GM18870 (cell line): ENCODE measurements around the gene SLC44A4.
A peak's percentile ranks its signal among the peaks of the same experiment; 100 is the strongest.
"Not testable (repeated sequence)": the region's sequence is repeated elsewhere in the genome, so short reads cannot be mapped to it uniquely, and the experiment has no call there.

ENCODE experiments used
- ATAC-seq: cut with Tn5 transposase; IDR thresholded peaks from one replicate; pipeline ENCODE4 v1.9.1; 2021; ENCODE audit warnings: moderate library complexity; ENCODE audit not compliant: unreplicated experiment

SLC44A4 gene

DNA sequence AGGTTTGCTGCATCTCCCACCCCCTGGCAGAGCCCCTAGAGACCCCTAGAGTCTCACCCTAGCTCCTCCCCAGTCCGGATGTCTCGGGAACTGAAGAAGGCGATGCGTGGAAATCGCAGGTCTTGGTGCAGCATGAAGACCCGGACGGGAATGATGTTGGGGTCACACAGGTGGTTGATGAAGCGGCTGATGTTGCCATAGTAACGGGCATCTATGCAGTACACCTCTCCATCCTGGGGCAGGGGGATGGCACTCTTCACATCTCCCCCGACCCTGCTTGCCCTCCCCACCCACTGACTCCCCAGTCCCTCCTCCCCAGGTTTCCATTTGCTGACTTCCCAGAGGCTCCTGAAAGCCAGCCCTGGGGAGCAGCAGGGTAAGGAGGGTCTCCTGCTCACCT, 1.8 kb upstream of the SLC44A4 start:
- ATAC-seq, result no peak

DNA sequence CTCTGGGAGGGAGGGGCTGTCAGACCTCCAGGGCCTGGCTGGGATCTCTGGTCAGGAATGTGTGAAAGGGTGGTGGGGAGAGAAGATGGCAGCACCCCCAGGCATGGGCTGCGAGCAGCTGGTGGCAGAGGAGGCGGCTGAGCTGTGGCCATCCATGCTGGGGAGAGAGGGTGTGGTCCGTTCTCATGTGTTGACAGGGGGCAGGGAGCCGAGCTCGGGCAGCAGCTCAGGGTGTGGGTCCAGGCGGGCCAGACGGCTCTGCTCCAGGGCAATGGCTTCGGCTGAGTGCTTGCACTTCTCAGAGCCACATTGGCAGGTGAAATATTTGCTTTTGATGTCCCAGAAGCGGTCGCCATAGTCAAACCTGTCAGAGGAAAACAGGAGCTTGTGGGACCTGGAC, 1.1 kb upstream of the SLC44A4 start:
- ATAC-seq, result no peak

DNA sequence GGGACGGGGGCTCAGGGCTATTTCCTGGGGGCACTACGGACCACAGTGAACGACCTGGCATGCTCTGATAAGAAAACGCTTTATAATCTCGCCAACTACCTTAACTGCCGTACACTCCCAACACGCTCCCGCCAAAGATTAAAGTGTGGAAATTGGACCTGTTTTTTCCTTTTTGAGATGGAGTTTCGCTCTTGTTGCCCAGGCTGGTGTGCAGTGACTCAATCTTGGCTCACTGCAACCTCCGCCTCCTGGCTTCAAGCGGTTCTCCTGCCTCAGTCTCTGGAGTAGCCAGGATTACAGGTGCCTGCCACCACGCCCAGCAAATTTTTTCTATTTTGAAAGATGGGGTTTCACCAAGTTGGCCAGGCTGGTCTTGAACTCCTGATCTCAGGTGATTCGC, 346 bp upstream of the SLC44A4 start:
- ATAC-seq, result no peak

DNA sequence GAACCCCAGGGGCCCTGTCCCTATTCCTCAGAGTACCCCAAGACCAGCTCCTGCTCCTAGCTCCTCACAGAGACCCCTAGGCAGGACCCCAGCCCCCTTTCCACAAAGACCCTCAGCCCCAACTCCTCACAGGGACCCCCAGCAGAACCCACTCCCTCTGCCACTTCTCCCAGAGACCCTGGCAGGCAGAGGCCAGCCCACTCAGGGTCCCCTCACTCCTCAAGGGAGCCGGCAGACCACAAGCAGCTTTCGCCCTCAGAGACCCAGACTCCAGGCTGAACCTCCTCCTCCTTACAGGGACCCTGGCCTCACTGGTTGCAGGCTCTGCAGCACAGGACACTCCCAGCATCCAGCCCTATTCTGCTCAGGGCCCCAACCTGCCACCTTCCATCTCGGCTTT, 575 bp downstream of the SLC44A4 start:
- ATAC-seq, result no peak

DNA sequence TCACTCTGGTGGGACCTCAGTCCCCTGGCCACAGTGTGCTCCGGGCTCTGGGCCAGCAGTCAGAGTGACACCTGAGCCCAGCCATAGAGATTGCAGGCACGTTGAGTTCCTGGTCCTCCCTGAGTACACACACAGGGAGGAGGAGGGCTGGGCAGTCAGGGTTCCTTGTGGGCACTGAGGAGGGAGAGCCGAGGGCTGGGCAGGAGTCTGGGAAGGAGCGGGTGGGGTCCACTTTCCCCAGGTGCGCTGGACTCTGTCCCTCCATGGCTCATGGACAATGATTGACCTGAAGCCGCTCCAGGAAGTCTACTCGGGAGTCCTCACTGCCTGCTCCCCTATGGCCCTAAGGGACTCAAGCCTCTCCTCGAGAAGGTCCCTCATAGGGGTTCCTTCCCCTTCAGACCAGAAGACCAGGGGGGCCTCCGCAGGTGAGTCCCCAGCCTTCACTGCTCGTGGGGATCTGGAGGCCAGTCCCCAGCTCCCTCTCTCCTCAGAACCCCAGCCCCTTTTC, 1.1 kb downstream of the SLC44A4 start:
- no peak for ATAC-seq

DNA sequence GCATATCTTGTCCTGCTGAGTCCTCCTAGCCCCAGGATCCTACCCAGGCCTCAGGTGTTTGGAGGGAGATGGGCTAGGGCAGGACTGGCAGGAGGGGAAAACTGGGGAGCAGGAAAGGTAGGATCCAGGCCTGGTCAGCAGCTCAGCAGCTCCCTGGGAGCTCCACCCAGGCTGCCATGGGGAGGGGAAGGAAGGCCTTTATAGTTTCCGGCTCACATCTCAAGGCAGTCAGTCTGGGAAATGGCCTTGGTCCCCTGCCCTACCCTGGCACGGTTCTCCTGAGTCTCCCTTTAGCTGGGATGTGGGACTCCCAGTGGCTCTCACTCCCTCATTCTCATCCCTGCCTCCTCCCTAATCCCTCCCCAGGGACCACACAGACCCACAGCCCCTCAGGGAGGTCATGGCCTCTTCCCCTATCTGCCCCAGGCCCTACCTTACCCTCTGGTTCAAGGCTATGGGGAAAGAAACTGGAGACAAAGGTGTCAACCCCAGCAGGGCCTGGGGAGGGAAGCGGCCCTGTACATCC, 1.6 kb downstream of the SLC44A4 start:
- no peak for ATAC-seq

DNA sequence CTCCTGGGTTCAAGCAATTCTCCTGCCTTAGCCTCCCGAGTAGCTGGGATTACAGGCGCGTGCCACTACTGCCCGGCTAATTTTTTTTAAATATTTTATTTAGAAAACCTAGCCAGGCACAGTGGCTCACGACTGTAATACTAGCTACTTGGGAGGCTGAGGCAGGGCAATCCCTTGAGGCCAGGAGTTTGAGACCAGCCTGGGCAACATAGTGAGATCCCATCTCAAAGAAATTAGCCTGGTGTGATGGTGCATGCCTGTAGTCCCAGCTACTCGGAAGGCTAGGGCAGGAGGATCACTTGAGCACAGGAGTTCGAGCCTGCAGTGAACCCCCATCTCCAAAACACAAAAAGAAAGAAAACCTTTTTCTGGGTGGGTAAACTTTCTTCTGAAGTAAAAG, 2.4 kb downstream of the SLC44A4 start:
- no peak for ATAC-seq

DNA sequence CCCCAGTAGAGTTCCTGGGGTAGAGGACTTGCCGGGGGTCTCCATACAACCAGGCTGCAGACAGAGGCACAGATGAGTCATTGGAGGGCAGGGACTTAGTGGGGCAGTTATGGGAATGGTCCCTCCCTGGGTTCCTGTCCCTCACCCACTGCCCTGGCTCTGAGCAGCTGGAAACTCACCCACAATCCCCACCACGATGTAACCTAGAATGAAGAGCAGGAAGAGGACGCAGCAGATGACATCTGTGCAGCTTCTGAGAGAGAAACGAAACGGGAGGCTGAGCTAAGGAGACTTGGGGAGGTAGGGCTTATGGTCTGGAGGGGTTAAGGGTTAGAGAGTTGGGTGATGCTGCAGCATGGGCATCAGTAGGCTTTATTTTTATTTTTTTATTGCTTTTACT, 2.9 kb downstream of the SLC44A4 start:
- ATAC-seq, result no peak

DNA sequence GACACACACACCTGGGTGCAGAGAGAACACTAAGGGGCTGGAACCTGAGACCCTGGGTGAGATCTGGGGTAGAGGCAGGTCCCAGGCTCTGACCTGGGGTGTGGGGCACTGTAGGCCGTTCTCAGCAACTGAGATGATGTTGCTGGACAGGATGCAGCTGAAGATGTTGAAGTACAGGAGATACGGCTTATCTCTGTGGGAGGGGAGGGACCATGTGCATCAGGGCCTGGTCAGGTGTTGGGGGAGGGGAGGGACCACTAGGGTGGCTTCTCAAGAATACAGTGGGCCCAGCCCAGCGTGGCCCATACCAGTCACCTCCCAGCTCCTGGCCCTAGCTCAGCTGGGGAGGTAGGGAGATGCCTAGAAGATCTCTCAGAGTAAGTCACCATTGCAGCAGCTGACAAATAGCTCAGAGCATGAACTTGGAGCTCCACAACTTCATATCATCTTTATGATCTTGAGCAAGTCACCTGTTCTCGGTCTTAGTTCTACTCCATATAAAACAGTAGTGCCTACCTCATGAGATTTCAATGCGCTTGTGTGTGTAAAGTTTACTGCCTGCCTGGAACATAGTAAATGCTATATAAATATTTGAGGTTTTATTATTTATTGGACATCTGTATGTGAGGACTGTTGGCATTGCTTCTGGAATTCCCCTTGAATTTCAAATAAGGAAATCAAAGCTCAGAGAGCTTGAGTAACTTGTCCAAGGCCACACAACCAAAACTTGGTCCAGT, 3.8 kb downstream of the SLC44A4 start:
- ATAC-seq, result no peak

DNA sequence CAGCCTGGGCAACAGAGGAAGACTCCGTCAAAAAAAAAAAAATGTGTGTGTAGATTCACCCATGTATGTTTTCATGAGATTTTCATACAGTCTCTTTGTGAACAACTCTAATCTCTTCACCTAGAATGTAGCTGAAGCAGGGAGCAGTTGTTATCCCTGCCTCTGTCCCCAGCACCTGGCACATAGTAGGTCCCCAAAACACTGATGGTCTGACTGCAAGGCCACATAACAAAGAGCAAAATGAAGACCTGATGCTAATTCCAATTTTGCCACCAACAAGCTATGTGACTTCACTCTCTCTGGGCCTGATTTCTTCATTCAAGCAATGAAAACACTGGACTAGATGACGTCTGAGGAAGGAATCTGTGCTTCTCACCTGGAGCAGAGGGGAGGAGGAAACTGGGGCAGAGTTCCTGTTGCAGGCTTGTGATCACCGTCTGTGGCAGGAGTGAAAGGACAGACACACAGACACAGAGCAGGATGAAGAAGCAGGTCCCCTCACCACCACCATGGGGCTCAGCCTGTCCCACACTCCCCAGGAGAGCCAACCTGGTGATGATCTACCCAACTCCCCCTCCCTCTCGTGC, 4.6 kb downstream of the SLC44A4 start:
- ATAC-seq, result no peak

DNA sequence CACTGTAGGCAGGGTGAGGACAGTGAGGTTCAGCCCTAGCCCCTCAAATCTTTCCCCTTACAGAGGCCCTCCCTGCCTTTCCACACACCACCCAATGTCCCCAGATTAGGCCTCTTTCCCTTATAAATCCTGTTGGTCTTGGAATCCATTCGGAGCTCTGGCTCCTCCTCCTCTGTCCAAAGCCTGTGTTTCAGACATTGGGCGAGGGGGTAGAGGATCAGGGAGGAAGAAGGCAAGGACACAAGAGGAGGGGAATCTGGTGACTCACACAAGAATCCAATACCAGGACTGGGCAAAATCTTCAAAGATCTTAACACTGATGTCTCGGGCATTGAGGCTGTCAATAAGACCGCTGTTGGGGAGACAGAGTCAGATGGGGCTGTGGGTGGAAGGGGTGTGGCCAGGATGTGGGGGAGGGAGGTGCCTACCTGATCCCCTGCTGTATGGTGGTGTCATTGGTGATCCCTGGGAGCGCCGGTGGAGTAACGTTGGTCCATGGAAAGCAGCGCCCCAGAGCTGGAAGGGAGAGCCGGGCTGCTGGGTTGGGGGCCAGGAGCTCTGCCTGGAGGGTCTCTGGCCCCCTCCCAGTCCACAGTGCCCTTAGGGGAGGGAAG, 7.6 kb downstream of the SLC44A4 start:
- ATAC-seq, result no peak

DNA sequence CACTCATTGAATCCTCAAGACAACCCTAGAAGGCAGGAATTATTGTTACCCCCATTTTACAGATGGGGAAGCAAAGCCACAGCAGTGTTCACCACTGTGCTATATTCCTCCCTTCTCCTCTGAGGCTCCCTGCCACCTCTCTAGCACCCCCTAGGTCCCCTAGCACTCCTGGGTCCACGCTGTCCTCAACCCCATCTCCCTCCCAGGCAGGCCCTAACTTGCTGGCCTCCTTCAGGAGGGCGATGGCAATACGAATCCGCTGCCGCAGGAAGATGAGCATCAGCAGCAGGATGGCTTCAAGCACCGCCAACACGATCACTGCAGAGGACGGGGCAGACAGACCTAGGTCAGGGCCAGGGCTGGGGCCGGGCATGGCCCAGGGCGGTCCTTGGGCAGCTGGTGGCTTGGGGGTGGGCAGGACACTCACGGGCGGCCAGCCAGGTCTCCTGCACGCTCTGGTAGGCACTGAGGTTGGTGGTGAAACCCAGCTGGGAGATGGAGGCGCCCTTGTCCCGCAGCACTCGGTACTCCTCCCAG, 8.3 kb downstream of the SLC44A4 start:
- no peak for ATAC-seq

DNA sequence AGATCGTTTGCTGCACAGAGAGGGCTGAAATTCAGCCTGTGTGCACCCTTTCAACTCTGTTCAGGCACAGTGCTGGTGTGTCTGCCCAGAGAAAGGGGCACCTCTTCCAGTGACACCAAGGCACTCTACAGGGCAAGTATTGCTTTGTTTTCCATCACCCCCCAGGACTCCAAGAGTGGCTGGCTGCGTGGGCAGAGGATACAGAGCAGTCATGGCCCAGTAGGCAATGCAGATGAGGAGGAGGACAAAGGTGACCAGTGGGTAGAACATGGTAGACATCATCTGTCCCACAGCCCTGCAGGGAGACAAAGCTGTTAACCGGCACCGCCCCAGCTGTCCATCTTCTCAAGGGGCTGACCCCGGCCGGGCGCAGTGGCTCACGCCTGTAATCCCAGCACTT, 9.5 kb downstream of the SLC44A4 start:
- ATAC-seq, result no peak

DNA sequence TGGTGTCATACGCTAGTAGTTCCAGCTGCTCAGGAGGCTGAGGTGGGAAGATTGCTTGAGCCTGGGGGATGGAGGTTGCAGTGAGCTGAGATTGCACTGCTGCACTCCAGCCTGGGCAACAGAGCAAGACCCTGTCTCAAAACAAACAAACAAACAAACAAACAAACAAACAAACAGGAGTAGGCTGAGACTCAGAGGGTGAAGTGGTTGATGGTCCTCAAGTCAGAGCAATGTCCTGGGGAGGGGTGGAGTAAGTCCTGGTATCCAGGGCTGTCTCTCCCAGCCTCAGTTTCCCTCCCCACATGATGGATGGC, 10.2 kb downstream of the SLC44A4 start:
- not testable (repeated sequence) for ATAC-seq

DNA sequence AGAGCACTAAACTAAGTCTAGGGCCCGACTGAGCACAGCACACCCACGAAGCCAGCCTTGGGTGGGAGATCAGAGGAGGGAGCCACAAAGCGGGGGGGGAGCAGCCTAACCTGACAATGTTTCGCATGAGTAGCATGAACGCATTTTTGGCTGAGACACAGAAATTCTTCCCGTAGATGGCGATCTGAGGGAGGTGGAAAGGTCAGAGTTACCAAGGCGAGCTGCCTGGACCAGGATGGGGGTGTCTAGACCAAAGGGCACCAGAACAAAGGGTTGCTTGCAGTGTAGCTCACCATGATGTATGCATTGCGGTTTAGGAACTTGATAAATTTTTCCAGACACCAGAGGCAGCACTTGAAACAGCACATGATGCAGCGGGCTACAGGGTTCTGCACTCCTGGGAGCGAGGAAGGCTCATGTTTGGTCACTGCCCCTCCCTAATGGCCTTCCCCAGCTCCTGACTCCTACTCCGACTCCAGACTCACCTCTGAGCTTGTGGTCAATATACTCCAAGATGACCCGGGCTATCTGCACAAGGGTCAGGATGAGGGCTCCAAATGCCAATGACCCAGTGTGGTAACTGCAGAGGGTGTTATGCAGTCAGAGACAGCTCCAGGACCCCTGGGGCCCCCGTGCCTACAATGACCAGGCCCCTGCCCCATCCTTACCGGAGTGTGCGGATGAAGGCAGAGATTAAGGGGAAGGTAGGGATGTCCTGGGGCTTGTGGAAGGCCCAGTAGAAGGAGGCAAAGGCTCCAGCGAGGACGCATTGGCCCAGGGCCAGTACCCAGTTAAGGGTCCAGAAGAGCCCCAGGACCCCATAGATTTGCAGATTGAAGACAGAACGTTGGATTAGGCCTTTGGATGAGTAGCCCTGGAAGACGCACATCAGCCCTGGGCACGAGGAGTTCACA, 13.3 kb downstream of the SLC44A4 start:
- ATAC-seq, result no peak

DNA sequence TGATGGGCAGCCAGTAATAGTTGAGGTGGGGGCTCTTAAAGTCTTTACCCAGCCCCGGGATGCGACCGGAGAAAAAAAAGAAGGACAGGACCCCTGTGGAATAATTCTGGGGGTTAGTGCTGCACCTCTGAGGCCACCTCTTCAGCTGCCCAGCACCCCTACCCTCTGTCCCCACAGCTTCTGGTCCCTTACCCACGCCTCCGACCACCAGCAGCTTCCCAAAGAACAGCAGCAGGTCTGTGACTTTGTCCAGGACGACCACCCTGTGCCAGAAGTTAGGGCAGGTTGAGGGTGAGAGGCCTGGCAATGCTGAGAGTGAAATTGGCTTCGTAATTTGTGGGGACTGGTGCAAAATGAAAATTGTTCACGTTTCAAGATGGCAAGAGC, 14.0 kb downstream of the SLC44A4 start:
- ATAC-seq, result no peak

DNA sequence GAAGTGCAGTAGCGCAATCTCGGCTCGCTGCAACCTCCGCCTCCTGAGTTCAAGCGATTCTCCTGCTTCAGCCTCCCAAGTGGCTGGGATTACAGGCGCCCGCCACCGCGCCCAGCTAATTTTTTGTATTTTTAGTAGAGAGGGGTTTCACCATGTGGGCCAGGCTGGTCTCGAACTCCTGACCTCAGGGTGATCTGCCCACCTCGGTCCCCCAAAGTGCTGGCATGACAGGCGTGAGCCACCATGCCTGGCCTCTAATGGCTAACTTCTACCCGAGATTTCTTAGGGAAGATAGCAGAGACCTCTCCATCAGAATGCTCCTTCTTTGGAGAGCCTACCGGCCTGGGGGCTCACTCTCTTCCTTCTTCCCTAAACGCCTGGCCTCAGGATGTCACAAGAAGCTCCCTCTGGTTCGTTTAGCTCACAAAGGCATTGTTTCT, 14.7 kb downstream of the SLC44A4 start:
- ATAC-seq, result not testable (repeated sequence)

DNA sequence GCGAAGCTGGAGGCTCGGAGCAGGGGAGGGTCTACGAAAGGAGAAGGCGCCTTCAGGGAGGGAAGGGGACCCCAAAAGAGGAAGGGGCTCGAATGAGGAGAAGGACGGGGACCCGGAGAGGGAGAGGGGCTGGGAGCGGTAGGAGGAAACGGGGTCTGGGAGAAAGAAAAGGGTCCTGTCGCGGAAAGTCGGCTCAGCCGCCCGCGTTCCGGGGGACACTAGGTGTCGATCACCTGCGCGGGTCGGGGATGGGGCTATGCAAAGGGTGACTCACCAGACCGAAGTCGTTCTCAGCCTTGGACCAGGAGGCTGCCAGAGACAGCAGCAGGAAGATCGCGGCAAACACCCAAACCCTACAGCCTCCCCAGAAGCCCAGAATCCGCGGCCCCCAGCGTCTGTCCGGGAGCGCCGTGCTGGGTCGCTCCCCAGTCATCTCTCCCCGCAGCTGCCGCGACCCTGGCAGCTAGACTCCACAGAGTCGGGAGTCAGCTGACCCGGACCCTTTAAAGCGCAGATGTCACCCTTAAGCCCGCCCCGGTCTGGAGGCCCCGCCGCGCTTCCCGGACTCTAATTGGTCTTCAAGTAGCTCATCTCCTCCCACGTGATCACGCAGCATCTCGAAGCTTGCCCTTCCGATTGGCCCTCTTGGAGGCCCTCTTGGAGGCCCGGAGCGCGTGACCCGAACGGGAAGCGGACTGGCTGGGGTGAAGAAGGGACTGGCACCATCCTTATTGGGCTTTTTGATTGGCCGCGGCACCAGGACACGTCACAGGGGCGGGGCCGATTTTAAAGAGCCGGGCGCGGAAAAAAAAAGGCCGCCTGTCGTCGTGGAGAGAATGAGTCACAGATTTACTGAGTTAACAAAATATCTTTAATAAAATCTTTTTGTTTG, 16.2 kb downstream of the SLC44A4 start, which contains the start of gene NEU1:
Gene NEU1, minus strand, starts transcription at position 478 of the 892 bp plus-strand sequence. Its CDS starts 45 bp downstream, at position 433.
- peak; percentile 87 for ATAC-seq

DNA sequence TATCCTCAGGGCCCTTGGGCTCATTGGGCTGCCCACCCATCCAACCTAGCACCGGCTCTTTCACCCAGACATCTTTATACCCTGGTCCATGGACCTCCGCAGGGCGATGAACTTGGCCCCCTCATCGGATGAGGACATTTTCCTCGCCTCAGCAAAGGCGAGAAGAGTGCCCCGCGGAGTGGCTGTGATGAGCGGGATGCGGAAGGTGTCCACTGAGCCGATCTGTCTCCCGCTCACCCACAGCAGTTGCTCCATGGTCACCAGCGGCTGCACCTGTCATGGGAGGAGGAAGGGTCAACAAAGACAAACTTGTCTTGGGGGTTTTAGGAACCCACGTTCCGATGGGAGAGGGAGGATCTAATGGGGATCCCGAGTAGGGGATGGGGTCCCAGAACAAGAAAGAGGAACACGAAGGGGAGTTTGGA, 16.9 kb downstream of the SLC44A4 start:
- ATAC-seq, result no peak

DNA sequence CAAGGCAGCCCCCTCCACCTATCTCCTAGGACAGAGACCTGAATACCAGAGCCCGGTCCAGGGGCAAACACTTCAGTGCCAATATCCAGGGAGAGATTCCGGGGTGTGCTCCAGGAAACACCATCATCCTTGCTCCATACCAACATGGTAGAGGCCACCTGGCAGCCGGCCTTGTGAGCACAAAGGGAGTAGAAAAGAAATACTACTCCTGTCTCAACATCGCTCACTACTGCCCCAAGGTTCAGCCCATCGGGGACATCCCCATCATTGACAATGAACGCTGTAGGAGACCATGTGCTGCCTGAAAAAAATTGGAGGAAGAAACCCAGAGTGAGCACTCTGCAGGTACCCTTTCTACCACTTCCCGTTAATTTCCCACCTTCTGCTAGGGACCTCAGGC, 17.6 kb downstream of the SLC44A4 start:
- no peak for ATAC-seq
